Right lobe of liver (tissue), 6 donors: Measurements from ENCODE around the gene DVL1. TPM values are rescaled to one million over a fixed set of nuclear protein-coding genes. Genes with fewer than 3 reads are reported as not detected.

Experiments
- ATAC-seq, 4 donors: fragments of 200-7000 bp; cut with Tn5 transposase; one replicate each; pipeline ENCODE4 v1.9.1; 2020; ENCODE audit warnings: mild to moderate bottlenecking in 4 of 4, moderate library complexity in 4 of 4
- DNase-seq, 3 donors: peaks; one replicate each; pipeline ENCODE4 v3.0.0-alpha.2; 2020
- H3K27ac ChIP-seq, 3 donors: fragments of 200-600 bp; one replicate each; pipeline ENCODE4 v1.8.0; 2022
- H3K27me3 ChIP-seq, 2 donors: fragments of 200-600 bp; one replicate each; pipeline ENCODE4 v1.8.0; 2022
- H3K36me3 ChIP-seq, 4 donors: fragments of 200-600 bp; sonication (generic) in 1 of 4; one replicate each; pipeline versions ENCODE4 v1.5.1 to v1.8.0; 2017 to 2022; ENCODE audit warnings: control low read depth in 1 of 4
- H3K4me1 ChIP-seq, 4 donors: fragments of 200-600 bp; sonication (generic) in 1 of 4; one replicate each; pipeline versions ENCODE4 v1.5.1 to v1.8.0; 2017 to 2022; ENCODE audit warnings: control low read depth in 1 of 4
- H3K4me3 ChIP-seq, 3 donors: fragments of 200-600 bp; one replicate each; pipeline ENCODE4 v1.8.0; 2022
- H3K9me3 ChIP-seq, 4 donors: fragments of 200-600 bp; sonication (generic) in 1 of 4; one replicate each; pipeline versions ENCODE4 v1.5.1 to v1.8.0; 2017 to 2022; ENCODE audit warnings: control low read depth in 1 of 4
- POLR2A ChIP-seq: fragments of 450-650 bp; IDR thresholded peaks from one replicate; pipeline ENCODE4 v1.6.1; 2017; ENCODE audit warnings: antibody characterized with exemption, mild to moderate bottlenecking
- WGBS: methylation state at CpG from one replicate; pipeline ENCODE4 v1.1.6; 2018; ENCODE audit warnings: low coverage, low lambda C conversion rate; ENCODE audit not compliant: insufficient coverage; ENCODE audit errors: missing lambda C conversion rate; 5-methylcytosine and 5-hydroxymethylcytosine counted together
- intact Hi-C, 2 donors: fragments of 100-400 bp; cut with DNase I; formaldehyde crosslinking; loops; one replicate each; pipeline versions ENCODE4 v1.11.2 to v1.14.1; 2022
- long read RNA-seq: library from polyadenylated mRNA; unstranded; transcript quantifications from one replicate; pipeline ENCODE4 v2.0.0, GENCODE V29; 2019
- total RNA-seq, 6 experiments: library from RNA; depleted of rRNA in 2 of 6; stranded (reverse); fragments of >200 nt in 2 of 6; fragmentation: NEBNext Ultra II Directional in 3 of 6; extraction: Animal tissue kit (Norgen Biotek cat#: 25700) in 3 of 6; gene quantifications; one replicate each; pipeline versions ENCODE4 v1.1.0 to v1.2.4, GENCODE V29; 2016 to 2023
- TF ChIP-seq, protein P1 (sequence below), 4 donors: fragments of 200-600 bp in 3 of 4; fragments of 450-650 bp in 1 of 4; IDR thresholded peaks; one replicate each; pipeline versions ENCODE4 v1.5.1 to v1.8.0; 2016 to 2022; ENCODE audit warnings: antibody characterized with exemption in 4 of 4, mild to moderate bottlenecking in 2 of 4
- donor health status: DM: no; HTN: yes; CAD: no.
- donor health status: DM: no; HTN: no; CAD: no.
- donor health status: DM: no; HTN: no; CAD: no.
- donor health status: DM: no; HTN: yes; CAD: no.
- donor health status: DM: no; HTN: yes; CAD: no.

The DVL1 gene
- 10 to 100 TPM; 32.7 to 54.6 (median 41.2) TPM for total RNA-seq
- long read RNA-seq, partial matches to known transcripts: 0 of 3 reads
- long read RNA-seq, other reads (novel, unspliced or antisense): 3 of 3 reads

DNA sequence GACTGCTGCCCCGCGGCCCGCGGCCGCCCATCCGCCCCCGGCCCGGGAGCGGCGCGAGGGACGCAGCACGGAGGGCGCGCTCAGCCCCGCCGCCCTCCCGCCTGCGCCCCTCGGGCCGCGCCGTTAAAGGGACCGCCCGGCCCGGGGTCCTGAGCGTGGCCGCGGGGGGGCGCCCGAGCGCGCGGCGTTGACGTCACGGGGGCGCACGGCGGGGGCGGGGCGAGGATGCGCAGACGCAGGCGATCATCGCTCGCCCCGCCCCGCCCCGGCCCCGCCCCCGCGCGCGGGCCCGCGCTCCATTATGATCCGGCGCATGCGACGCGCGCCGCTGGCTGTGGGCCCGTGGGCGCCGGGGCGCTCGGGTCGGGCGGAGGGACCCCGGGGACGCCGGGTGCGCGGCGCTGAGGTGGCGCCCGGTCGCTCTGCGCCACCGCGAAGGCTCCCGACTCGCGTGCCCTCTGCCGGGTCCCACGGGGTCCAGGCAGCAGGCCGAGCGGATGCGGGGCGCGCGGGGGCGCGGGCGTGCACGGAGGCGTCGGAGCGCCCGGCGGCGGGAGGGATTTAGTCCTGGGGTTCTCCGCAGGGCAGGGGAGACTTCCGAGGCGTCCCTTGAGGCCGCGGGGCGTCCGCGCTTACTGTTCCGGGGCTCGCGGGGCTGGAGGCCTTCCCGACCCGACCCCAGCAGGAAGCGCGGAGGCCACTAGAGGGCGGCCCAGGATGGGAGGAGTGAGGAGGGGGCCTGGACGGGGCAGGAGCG, at the start of gene DVL1:
DVL1 (minus strand) TSS at position 163 of the 757 bp plus-strand sequence. CDS start 353 bp downstream, outside the sequence.
- H3K4me1 ChIP-seq: peaks cover 0 to 36% (median 17%) of the 10 kb centered on the region in 4 donors
- no peaks in the 10 kb centered on the region for H3K36me3 ChIP-seq
- DNase-seq: peak in 1 of 3 donors; percentile 70
- intact Hi-C loops: no loop called here
- no peaks in the 10 kb centered on the region for H3K9me3 ChIP-seq
- peak; percentile 28 to 63 (median 37) for ATAC-seq
- H3K4me3 ChIP-seq: peak within 1 kb of the TSS; percentile 64 to 86 (median 68)
- peaks cover 0 to 3% of the 10 kb centered on the region in 2 donors for H3K27me3 ChIP-seq
- TF ChIP-seq, protein P1, sequence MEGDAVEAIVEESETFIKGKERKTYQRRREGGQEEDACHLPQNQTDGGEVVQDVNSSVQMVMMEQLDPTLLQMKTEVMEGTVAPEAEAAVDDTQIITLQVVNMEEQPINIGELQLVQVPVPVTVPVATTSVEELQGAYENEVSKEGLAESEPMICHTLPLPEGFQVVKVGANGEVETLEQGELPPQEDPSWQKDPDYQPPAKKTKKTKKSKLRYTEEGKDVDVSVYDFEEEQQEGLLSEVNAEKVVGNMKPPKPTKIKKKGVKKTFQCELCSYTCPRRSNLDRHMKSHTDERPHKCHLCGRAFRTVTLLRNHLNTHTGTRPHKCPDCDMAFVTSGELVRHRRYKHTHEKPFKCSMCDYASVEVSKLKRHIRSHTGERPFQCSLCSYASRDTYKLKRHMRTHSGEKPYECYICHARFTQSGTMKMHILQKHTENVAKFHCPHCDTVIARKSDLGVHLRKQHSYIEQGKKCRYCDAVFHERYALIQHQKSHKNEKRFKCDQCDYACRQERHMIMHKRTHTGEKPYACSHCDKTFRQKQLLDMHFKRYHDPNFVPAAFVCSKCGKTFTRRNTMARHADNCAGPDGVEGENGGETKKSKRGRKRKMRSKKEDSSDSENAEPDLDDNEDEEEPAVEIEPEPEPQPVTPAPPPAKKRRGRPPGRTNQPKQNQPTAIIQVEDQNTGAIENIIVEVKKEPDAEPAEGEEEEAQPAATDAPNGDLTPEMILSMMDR (IDR thresholded peaks at IDR 0.05): peak; percentile 28 to 40 (median 36)
- peak; percentile 62 for TF ChIP-seq POLR2A
- H3K27ac ChIP-seq: peak within 1 kb of the TSS; percentile 28 to 75 (median 60)
- 0% methylated on average over 26 of the region's 122 CpGs for WGBS

DNA sequence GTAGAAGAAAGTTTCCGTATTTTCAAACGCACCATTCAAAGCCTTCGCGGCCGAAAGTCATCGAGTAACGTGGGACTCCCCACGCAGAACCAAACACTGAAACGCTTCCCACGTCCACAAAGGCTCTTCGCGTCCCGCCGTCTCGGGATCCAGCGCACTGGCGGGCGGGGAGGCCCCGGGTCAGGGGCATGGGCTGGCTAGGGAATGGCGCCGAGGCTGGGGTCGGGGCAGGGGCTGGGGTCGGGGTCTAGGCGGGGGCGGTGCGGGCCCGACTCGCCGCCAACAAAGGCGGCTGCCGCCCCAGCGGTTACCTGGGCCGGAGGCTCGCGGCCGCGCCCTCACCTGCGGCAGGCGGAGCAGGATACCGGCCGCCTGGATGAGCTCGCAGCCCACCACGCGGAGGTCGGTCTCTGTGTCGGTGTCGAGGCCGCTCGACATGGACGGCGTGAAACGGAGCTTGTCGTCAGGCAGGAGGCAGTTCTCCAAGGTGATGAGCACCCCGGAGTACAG, 49.5 kb upstream of the DVL1 start:
- Histone ChIP-seq H3K36me3 (peaks cover 0 to 63% (median 19%) of the 10 kb centered on the region in 4 donors), H3K4me1 (peaks cover 0 to 43% (median 9%) of the 10 kb centered on the region in 4 donors), H3K4me3 (peak overlapping the region; percentile 99 to 100 (median 100)), H3K9me3 (no peaks in the 10 kb centered on the region), H3K27ac (peak overlapping the region; percentile 47 to 75 (median 75)), H3K27me3 (no peaks in the 10 kb centered on the region)
- intact Hi-C loops: no loop called here
- WGBS: 0% methylated on average over 2 of the region's 54 CpGs
- no peak for DNase-seq
- TF ChIP-seq POLR2A: no peak
- ATAC-seq: no peak

DNA sequence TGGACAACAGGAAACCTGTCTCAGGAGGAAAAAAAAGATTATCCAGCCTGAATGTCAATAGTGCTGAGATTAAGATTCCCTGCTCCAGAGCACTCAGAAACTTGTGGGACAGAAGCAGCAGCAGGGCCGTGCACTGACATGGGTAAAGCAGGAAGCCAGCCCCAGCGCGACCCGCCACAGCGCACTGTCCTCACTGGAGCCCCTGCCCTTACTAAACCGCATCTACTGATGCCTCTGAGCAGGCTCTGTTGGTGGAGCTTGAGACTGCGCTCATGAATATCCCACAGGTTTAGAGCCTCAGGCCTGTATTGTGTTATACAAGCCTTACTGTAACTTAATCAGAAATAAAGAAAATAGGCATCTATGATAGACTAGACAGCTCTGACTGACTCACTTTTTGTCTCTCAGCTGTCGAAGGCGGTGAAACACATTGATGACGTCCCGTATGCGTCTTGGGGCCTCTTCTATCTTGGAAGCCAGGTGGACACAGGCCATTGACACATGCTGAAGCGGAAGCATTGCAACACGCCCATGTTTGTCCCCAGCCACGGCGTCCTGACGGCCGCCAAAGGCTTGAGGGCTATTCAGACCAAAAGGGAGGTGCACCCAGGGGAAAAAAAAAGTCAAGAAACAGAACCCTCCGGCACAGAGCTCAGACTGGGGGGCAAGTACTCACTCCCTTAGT, 48.8 kb upstream of the DVL1 start:
- DNase-seq (peak in 1 of 3 donors; percentile 70), ATAC-seq (no peak)
- H3K27me3 ChIP-seq: no peaks in the 10 kb centered on the region
- H3K27ac ChIP-seq: no peak overlapping the region
- no peaks in the 10 kb centered on the region for H3K9me3 ChIP-seq
- peaks cover 0 to 36% (median 9%) of the 10 kb centered on the region in 4 donors for H3K4me1 ChIP-seq
- peaks cover 0 to 68% (median 24%) of the 10 kb centered on the region in 4 donors for H3K36me3 ChIP-seq
- H3K4me3 ChIP-seq: peak overlapping the region; percentile 99 to 100 (median 100)
- intact Hi-C loops: no loop called here
- TF ChIP-seq, protein P1 (IDR thresholded peaks at IDR 0.05): no peak
- TF ChIP-seq POLR2A: no peak
- WGBS: 16% methylated on average over 12 of the region's 19 CpGs

DNA sequence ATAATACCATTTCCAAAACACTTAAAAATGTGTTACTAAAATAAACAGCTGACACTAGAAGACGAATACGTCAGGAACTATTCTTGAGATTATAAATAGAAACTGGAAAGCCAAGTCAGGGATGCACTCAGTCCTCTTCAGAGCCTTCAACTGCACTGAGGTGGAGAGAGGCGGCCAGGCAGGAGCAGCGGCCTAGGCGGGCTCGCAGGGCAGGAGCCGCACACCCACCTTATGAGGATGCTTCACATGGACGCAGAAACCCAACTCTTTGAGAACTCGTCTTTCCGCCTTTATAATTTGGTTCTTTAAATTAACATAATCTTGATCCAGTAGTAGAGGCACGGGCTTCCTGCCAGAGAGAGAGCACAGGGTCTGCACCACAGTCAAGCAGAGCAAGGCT, 45.9 kb upstream of the DVL1 start:
- intact Hi-C loops: no loop called here
- Histone ChIP-seq H3K27me3 (no peaks in the 10 kb centered on the region), H3K4me3 (no peak overlapping the region), H3K36me3 (peaks cover 13 to 78% (median 43%) of the 10 kb centered on the region in 4 donors), H3K4me1 (peaks cover 0 to 8% (median 2%) of the 10 kb centered on the region in 4 donors), H3K9me3 (no peaks in the 10 kb centered on the region), H3K27ac (no peak overlapping the region)
- TF ChIP-seq, protein P1 (IDR thresholded peaks at IDR 0.05): no peak
- no peak for TF ChIP-seq POLR2A
- WGBS: 91% methylated on average over 9 of the region's 11 CpGs
- no peak for DNase-seq
- ATAC-seq: no peak
